GM19328 (cell line): ENCODE measurements around the gene RARRES2.
"Not testable (repeated sequence)": the region's sequence is repeated elsewhere in the genome, so short reads cannot be mapped to it uniquely, and the experiment has no call there.

Source experiments
- ATAC-seq: cut with Tn5 transposase; IDR thresholded peaks from one replicate; pipeline ENCODE4 v1.9.1; 2021; ENCODE audit warnings: mild to moderate bottlenecking, moderate library complexity; ENCODE audit not compliant: unreplicated experiment

RARRES2 gene

GRCh38 chr7:150341263-150342120 lies at the start of gene RARRES2:
Gene RARRES2, minus strand, starts transcription at chr7:150341629. Its CDS starts 1,020 bp downstream, at chr7:150340609.
- no peak for ATAC-seq

GRCh38 chr7:150390205-150390604 lies 48.8 kb upstream of the RARRES2 start:
- ATAC-seq: no peak

- ATAC-seq: no peak
These were observed 48.0 kb upstream of the RARRES2 start for GRCh38 chr7:150389532-150389816.

- no peak for ATAC-seq
These were observed 47.5 kb upstream of the RARRES2 start for GRCh38 chr7:150388709-150389531.

- ATAC-seq: no peak
These were observed 46.9 kb upstream of the RARRES2 start for GRCh38 chr7:150388306-150388705.

- not testable (repeated sequence) for ATAC-seq
These were observed 44.5 kb upstream of the RARRES2 start for GRCh38 chr7:150385884-150386283.

GRCh38 chr7:150385302-150385723 lies 43.9 kb upstream of the RARRES2 start:
- no peak for ATAC-seq

- no peak for ATAC-seq
These were observed 43.2 kb upstream of the RARRES2 start for GRCh38 chr7:150384406-150385301.

GRCh38 chr7:150383710-150384397 lies 42.4 kb upstream of the RARRES2 start:
- no peak for ATAC-seq

- ATAC-seq: no peak
These were observed 41.4 kb upstream of the RARRES2 start for GRCh38 chr7:150382844-150383225.

- no peak for ATAC-seq
These were observed 40.9 kb upstream of the RARRES2 start for GRCh38 chr7:150382123-150382843.

- no peak for ATAC-seq
These were observed 40.3 kb upstream of the RARRES2 start for GRCh38 chr7:150381785-150382122.

GRCh38 chr7:150381096-150381495 lies 39.7 kb upstream of the RARRES2 start:
- ATAC-seq: no peak

GRCh38 chr7:150380463-150380862 lies 39.0 kb upstream of the RARRES2 start:
- ATAC-seq: no peak

- peak; percentile 1 for ATAC-seq
These were observed 38.3 kb upstream of the RARRES2 start for GRCh38 chr7:150379441-150380379.

- ATAC-seq: peak; percentile 85
These were observed 37.5 kb upstream of the RARRES2 start, which contains the start of gene ZNF775 for GRCh38 chr7:150378853-150379440. Gene ZNF775, plus strand, starts transcription at chr7:150379330. Its CDS starts 9,141 bp downstream, at chr7:150388471.

GRCh38 chr7:150378115-150378852 lies 36.9 kb upstream of the RARRES2 start:
- no peak for ATAC-seq

GRCh38 chr7:150377635-150378034 lies 36.2 kb upstream of the RARRES2 start:
- no peak for ATAC-seq
